Activated T-cell treated with anti-CD3 and anti-CD28 coated beads, Interleukin-2, amount 50 U/mL, for 72 hours (primary cell): ENCODE results near the gene TPPP2. TPM values are rescaled to one million over a fixed set of nuclear protein-coding genes. Genes with fewer than 3 reads are reported as not detected.
"Not testable (repeated sequence)": the region's sequence is repeated elsewhere in the genome, so short reads cannot be mapped to it uniquely, and the experiment has no call there.

Experiments
- ATAC-seq, 2 donors: fragments of 150-1000 bp; cut with Tn5 transposase; replicated peaks in 1 of 2; 2 replicates each; pipeline ENCODE4 v1.10.0; 2021; ENCODE audit warnings: moderate library complexity in 2 of 2, mild to moderate bottlenecking in 1 of 2
- DNase-seq, 2 donors: peaks; one replicate each; pipeline ENCODE4 v3.0.0; 2021 to 2022; ENCODE audit warnings: mixed read lengths in 1 of 2
- H3K27ac Mint-ChIP-seq: one replicate; pipeline ENCODE4 v1.8.0; 2022; ENCODE audit warnings: mild to moderate bottlenecking, moderate library complexity, mixed read lengths
- H3K27me3 Mint-ChIP-seq: one replicate; pipeline ENCODE4 v1.8.0; 2022; ENCODE audit warnings: low read depth, mixed read lengths
- H3K36me3 Mint-ChIP-seq, 2 donors: one replicate each; pipeline ENCODE4 v1.8.0; 2022; ENCODE audit warnings: mixed read lengths in 2 of 2, mild to moderate bottlenecking in 1 of 2; ENCODE audit not compliant: insufficient read depth in 2 of 2
- H3K4me1 Mint-ChIP-seq: one replicate; pipeline ENCODE4 v1.8.0; 2022; ENCODE audit warnings: low read depth, mixed read lengths
- H3K4me3 Mint-ChIP-seq, 2 donors: one replicate each; pipeline ENCODE4 v1.8.0; 2022; ENCODE audit warnings: mild to moderate bottlenecking in 2 of 2, mixed read lengths in 2 of 2, moderate library complexity in 2 of 2
- H3K9me3 Mint-ChIP-seq, 2 donors: one replicate each; pipeline ENCODE4 v1.8.0; 2022; ENCODE audit warnings: mixed read lengths in 2 of 2
- total RNA-seq, 2 donors: library from RNA; stranded (reverse); gene quantifications; one replicate each; pipeline ENCODE4 v1.2.3, GENCODE V29; 2022

TPPP2 gene
- total RNA-seq, 2 donors from 2014 or later, result not detected

DNA sequence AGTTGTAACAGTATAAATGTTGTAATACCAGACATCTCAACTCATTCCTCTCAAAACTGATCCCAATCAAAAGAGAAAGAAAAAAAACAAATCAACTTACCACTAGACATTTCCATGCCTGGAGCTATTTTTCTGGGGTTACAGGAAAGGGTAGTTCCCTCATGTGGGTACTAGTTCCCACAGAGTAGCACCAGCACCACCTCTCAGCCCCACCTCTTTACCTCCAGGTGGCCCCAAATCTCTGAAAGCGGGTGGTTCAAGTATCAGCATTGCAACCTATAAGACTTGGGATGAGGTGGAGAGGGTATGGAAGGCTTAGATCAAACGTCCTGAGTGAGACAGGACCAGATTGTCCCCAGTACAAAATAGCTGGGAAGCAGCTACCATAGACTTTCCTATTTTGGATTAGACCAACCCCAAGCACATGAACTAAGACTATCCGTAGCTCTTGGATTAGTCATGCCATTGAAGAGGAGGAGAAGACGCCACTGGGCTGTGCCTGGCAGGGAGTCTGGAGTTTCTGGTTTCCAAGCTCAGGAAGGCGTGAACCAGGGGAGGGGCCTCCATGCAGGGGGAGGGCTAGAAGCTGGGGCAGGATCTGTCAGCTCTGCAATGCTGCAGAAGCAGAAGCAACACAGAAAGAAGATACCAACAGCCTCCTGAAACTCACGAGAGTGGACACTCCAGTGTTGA, 31.2 kb upstream of the TPPP2 start, which contains the start of gene SLC39A2:
TSS of gene SLC39A2 (plus strand) at position 620 of the 693 bp plus-strand sequence. CDS start 154 bp downstream, outside the sequence.
- DNase-seq (no peak), ATAC-seq (no peak)
- no peaks in the 10 kb centered on the region for H3K9me3 Mint-ChIP-seq
- H3K4me1 Mint-ChIP-seq, result peaks cover 7% of the 10 kb centered on the region
- H3K36me3 Mint-ChIP-seq, result peaks cover 4 to 13% of the 10 kb centered on the region in 2 donors
- no peak within 1 kb of the TSS for H3K4me3 Mint-ChIP-seq
- H3K27me3 Mint-ChIP-seq, result no peaks in the 10 kb centered on the region
- no peak within 1 kb of the TSS for H3K27ac Mint-ChIP-seq

DNA sequence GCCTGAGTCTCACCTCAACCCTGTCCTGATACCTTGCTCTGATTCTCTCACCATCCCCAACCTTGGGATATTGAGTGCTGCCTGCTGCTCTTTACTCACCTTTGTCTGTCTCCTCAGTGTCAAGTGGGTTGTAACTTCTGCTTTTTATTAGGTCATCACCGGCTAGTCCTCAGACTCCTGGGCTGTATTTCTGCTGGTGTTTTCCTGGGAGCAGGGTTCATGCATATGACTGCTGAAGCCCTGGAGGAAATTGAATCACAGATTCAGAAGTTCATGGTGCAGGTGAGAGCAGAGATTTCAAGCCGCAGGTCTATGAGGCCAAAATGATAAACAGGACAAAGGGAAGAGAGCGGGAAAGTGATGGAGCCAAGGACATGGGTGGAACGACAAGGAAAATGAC, 30.4 kb upstream of the TPPP2 start:
- no peaks in the 10 kb centered on the region for H3K9me3 Mint-ChIP-seq
- peaks cover 7% of the 10 kb centered on the region for H3K4me1 Mint-ChIP-seq
- no peak for DNase-seq
- no peaks in the 10 kb centered on the region for H3K27me3 Mint-ChIP-seq
- H3K36me3 Mint-ChIP-seq, result peaks cover 0 to 10% of the 10 kb centered on the region in 2 donors
- ATAC-seq, result no peak
- H3K27ac Mint-ChIP-seq, result no peak overlapping the region
- H3K4me3 Mint-ChIP-seq, result no peak overlapping the region

DNA sequence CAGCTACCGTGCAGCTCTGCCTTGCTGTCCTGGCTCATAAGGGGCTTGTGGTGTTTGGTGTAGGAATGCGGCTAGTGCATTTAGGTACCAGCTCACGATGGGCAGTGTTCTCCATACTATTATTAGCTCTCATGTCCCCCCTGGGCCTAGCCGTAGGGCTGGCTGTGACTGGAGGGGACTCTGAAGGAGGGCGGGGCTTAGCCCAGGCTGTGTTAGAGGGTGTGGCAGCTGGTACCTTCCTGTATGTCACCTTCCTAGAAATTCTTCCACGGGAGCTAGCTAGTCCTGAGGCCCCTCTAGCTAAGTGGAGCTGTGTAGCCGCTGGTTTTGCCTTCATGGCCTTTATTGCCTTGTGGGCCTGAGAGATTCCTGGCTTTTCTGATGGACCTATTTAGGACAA, 28.8 kb upstream of the TPPP2 start:
- H3K4me3 Mint-ChIP-seq, result no peak overlapping the region

DNA sequence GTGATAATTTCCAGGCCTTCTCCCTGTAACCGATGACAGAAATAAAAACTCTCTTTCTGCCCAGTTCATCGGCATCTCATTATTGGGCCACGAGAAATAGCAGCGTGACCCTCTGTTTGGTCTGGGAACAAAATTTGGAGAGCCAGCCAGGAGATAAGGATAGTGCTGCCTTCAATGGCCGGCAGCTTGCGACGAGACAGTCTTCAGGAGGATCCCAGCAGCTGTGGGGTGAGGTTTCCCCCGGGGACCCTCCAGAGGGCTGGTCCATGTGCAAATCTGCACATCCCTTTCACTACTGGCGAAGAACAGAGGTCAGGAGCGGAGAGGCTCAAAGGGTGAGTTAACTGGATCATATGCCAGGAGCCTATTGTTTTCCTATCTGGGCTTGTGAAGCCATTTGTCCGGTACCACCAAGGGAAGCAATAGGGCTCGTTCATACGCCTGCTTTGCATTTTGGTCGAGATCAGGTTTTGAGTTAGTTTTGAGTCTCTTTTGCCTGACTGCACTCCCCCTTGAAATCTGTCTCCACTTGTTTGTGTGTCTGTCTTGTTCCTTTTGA, 26.1 kb upstream of the TPPP2 start:
- no peak for DNase-seq
- no peaks in the 10 kb centered on the region for H3K27me3 Mint-ChIP-seq
- H3K4me3 Mint-ChIP-seq, result no peak overlapping the region
- no peak for ATAC-seq
- no peaks in the 10 kb centered on the region for H3K4me1 Mint-ChIP-seq
- no peaks in the 10 kb centered on the region for H3K9me3 Mint-ChIP-seq
- H3K36me3 Mint-ChIP-seq, result no peaks in the 10 kb centered on the region
- H3K27ac Mint-ChIP-seq, result no peak overlapping the region

More for the DNA sequence above, 28.8 kb upstream of the TPPP2 start:
- Mint-ChIP-seq H3K27me3 (no peaks in the 10 kb centered on the region), H3K4me1 (peaks cover 4% of the 10 kb centered on the region), H3K27ac (no peak overlapping the region), H3K36me3 (peaks cover 0 to 6% of the 10 kb centered on the region in 2 donors), H3K9me3 (no peaks in the 10 kb centered on the region)
- no peak for DNase-seq
- ATAC-seq, result no peak

DNA sequence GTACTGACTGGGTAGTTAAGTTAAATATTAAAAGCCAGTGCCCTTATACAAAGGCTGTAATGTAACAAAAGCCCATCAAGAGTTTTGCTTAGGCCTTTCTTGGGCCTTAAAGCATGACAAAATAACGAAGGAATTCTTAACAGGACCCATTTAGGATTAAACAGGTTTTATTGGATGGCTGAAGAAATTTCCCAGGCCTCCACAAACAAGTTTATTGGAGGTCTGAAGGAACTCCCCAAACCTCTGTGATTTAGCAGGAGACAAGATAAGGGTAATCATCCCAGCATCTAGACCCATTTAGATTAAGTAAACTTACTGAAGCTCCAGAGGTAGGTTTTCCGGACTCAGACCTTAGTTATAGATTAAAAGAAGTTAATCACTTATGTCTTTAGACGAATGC, 20.3 kb upstream of the TPPP2 start:
- not testable (repeated sequence) for H3K4me1 Mint-ChIP-seq, DNase-seq, H3K27ac Mint-ChIP-seq, H3K4me3 Mint-ChIP-seq, H3K36me3 Mint-ChIP-seq, H3K9me3 Mint-ChIP-seq, ATAC-seq
- peaks cover 20% of the 10 kb centered on the region for H3K27me3 Mint-ChIP-seq

DNA sequence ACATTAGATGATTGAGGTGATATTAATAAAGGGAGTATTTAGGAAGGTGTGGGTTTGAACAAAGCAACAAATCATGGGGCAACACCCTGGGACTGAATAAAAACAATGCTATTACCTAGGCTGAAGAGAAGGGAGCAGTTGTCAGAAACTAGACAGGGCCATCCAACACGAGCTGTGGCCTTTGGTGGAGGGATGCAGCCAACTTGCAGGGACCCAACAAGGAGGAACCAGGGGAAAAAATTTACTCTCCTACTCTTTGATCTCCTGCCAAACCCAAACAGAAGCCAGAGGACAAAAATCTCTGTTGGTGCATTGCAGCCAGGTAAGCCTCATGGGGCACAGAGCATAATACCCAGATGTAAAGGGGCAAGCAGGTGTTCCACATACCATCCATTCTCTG, 18.9 kb upstream of the TPPP2 start:
- H3K4me1 Mint-ChIP-seq, result no peaks in the 10 kb centered on the region
- peaks cover 20% of the 10 kb centered on the region for H3K27me3 Mint-ChIP-seq
- DNase-seq, result no peak
- H3K4me3 Mint-ChIP-seq, result no peak overlapping the region
- H3K9me3 Mint-ChIP-seq, result no peaks in the 10 kb centered on the region
- no peaks in the 10 kb centered on the region for H3K36me3 Mint-ChIP-seq
- ATAC-seq, result no peak
- no peak overlapping the region for H3K27ac Mint-ChIP-seq

DNA sequence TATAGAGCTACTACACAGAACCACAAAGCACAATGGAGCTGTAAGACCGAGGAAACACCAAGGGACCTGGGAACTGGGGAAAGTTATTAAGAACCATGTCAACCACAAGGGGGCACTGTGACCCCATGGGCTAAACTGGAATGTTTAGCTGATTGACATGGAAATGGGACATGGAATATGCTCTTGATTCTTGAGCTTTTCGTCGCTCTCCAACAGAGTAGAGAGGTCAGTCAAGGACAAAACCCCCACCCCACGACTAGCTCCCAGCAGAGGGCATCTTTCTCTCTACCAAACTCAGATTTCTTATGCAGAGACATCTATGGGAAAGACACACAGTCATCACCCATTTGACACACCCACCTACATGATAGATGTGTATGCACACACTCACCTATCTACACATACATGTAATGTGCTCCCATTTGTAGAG, 15.2 kb upstream of the TPPP2 start:
- peak; percentile 73 to 74 for ATAC-seq
- Mint-ChIP-seq H3K9me3 (no peaks in the 10 kb centered on the region), H3K36me3 (no peaks in the 10 kb centered on the region), H3K27me3 (peaks cover 20% of the 10 kb centered on the region), H3K4me1 (no peaks in the 10 kb centered on the region), H3K27ac (no peak overlapping the region), H3K4me3 (no peak overlapping the region)
- peak; percentile 74 to 83 for DNase-seq

DNA sequence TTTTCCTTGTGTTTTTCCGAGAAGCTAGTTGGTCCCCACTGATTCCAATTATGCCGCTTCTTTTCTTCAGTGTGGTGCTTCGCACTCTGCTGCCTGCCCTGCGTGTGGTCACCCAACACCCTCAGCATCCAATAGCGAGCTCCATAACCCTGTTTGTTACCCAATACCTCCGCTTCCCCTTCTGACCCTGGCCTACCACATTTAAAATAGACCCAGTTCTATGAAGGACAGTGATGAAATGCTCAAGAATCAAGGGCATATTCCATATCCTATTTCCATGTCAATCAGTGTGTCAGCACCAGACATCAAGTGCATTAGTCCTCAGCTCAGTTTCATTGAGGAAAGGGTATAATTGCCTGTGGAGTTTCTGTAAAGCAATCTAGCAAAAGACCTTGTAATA, 14.7 kb upstream of the TPPP2 start:
- Mint-ChIP-seq H3K4me1 (no peaks in the 10 kb centered on the region), H3K4me3 (no peak overlapping the region), H3K9me3 (no peaks in the 10 kb centered on the region), H3K36me3 (no peaks in the 10 kb centered on the region), H3K27ac (no peak overlapping the region), H3K27me3 (peaks cover 20% of the 10 kb centered on the region)
- no peak for DNase-seq
- no peak for ATAC-seq

DNA sequence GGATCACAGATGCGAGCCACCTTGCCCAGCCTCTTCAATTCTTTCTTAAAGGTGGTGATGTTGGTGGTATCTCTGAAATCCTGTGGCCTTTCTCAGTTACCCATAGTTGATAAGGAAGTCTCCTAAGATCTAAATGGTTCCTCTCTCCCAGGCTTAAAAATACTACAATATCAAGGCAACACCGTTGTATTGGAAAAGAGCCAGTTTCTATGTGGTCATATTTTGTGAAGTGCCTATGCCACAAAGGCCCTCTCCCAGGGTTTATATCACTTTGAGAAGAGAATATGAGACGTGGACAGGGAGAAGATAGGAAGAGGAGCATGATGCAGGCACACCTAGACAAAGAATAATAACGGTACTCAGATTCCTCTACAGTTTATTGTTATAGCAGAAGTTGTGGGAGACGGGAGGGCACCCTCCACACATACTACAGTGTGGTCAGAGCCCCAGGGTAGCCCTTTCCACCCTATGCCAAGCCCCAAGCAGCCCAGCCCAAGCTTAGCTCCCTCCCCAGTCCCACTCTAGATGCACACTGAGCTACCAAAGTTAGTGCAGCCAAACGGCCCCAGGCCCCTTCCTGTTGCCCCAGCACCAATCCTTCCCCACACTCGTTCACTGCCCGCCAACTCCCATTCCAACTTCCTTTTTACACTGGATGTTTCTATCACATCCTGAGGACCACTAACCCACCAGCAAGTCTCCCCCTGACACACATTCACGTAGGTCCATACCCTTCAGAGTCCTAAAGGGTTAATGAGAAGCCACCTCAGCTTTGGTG, 13.4 kb upstream of the TPPP2 start:
- Mint-ChIP-seq H3K9me3 (no peaks in the 10 kb centered on the region), H3K4me1 (no peaks in the 10 kb centered on the region), H3K36me3 (no peaks in the 10 kb centered on the region), H3K4me3 (no peak overlapping the region), H3K27me3 (peaks cover 17% of the 10 kb centered on the region), H3K27ac (no peak overlapping the region)
- DNase-seq, result no peak
- ATAC-seq, result no peak

DNA sequence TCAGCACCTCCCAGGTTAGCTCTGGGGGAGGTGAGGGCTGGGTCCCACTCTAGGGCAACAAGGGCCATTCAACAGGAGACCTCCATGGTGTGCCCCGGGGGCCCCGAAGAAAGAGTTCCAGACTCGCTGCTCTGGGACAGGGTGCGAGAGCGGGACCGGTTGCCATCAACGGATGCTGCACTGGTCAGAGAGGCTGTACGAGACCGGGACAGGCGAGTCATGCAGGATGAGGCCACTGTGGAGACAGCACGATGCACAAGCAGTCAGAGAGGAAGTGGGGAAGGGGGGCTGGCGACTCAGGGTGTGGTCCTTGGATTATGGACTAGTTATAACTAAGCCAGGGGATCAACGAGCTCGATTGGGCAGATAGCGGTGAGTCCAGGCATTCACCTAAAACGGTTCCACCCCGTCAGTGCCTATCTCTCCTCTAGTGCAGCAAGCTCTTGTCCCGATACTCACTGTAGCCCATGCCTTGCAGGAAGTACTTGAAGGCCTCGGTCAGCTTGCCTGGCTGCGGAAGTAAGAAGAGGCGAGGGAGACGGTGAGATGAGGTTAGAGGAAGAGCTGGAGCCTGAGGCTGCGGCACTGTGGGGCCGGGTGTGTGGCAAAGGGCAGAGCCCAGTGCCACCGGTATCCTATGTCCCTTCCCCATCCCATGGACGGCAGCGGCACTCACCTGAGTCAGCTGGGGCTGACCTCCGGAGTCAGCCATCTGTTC, 12.3 kb upstream of the TPPP2 start:
- no peaks in the 10 kb centered on the region for H3K9me3 Mint-ChIP-seq

DNA sequence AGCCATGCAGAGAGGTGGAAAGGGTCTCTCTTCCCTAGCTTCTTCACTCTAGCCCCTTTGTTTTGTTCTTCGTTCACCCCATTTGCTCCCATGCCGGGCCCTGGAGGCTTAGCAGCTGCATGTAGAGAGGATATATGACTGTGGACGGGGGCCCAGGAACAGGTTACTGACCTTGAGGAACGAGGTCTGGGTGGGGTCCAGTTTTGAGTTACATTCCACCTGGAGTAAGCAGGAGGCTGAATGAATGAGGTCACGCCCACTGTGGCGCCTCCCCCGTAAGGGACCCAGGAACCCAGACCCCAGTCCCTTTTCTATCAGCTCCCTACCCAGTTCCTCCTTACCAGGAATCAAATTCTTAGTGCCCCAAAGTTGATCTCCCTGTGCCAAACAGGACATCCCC, 11.7 kb upstream of the TPPP2 start:
- no peaks in the 10 kb centered on the region for H3K9me3 Mint-ChIP-seq
- H3K36me3 Mint-ChIP-seq, result no peaks in the 10 kb centered on the region
- H3K27ac Mint-ChIP-seq, result no peak overlapping the region
- DNase-seq (no peak), ATAC-seq (no peak)
- peaks cover 12% of the 10 kb centered on the region for H3K27me3 Mint-ChIP-seq
- no peak overlapping the region for H3K4me3 Mint-ChIP-seq
- no peaks in the 10 kb centered on the region for H3K4me1 Mint-ChIP-seq

More for the DNA sequence above, 12.3 kb upstream of the TPPP2 start:
- ATAC-seq (no peak), DNase-seq (no peak)
- peaks cover 14% of the 10 kb centered on the region for H3K27me3 Mint-ChIP-seq
- no peak overlapping the region for H3K4me3 Mint-ChIP-seq
- no peaks in the 10 kb centered on the region for H3K36me3 Mint-ChIP-seq
- H3K4me1 Mint-ChIP-seq, result no peaks in the 10 kb centered on the region
- H3K27ac Mint-ChIP-seq, result no peak overlapping the region

DNA sequence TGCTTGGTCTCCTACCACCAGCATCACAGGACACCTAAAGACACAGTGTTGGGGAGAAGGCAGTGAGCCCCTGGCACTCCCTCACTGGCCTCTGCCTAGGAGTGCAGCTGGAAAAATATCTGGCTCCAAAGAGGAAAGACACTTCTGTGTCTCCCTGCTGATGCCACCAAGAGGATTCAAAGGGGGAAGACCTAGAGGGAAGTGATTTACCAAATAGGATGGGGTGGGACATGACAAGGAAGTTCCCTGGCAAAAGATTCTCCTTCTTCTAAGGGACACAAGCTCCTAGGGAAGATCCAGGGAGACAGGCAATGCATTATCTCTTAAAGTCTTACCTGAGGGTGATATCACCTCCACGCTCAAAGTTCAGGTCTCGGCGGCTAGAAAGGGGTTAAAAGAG, 11.2 kb upstream of the TPPP2 start:
- ATAC-seq, result no peak
- Mint-ChIP-seq H3K27me3 (peaks cover 12% of the 10 kb centered on the region), H3K4me3 (no peak overlapping the region), H3K27ac (no peak overlapping the region), H3K4me1 (peaks cover 2% of the 10 kb centered on the region), H3K9me3 (no peaks in the 10 kb centered on the region), H3K36me3 (no peaks in the 10 kb centered on the region)
- no peak for DNase-seq

DNA sequence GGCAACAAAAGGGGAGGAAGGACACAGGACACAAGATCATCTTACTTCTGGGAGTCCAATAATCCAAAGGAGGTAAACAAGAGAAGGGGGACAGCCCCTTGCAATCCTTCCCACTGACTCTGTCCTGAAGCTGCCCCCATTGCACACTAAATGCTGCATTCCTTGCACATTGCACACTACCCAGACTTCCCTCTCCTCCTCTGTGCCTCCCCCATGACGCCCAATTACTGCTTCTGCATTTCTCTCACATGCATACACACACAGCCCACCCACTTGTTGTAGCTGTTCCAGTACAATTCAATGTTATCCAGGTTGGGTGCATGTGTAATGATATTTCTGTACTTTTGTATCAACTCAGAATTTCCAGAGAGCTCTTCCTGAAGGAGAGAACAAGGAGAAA, 10.7 kb upstream of the TPPP2 start:
- Mint-ChIP-seq H3K4me3 (no peak overlapping the region), H3K27me3 (peaks cover 17% of the 10 kb centered on the region), H3K27ac (no peak overlapping the region), H3K36me3 (no peaks in the 10 kb centered on the region), H3K4me1 (peaks cover 8% of the 10 kb centered on the region), H3K9me3 (no peaks in the 10 kb centered on the region)
- no peak for ATAC-seq
- no peak for DNase-seq
